AG04450 (cell line): Measurements from ENCODE around the gene FILIP1L. TPM values are rescaled to one million over a fixed set of nuclear protein-coding genes. Genes with fewer than 3 reads are reported as not detected.
A peak's percentile ranks its signal among the peaks of the same experiment; 100 is the strongest.

Experiments
- CTCF ChIA-PET: fragments of 300-600, 350-600 bp; formaldehyde crosslinking; extraction: SDS; loops from one replicate; lab custom pipeline; 2022; ENCODE audit warnings: antibody characterized with exemption, inconsistent platforms; lab: Charles Lee
- POLR2A ChIA-PET: fragments of 350-600 bp; formaldehyde crosslinking; extraction: SDS; loops from one replicate; lab custom pipeline; 2021; ENCODE audit warnings: antibody characterized with exemption, inconsistent platforms; lab: Yijun Ruan, JAX
- DNase-seq: peaks from one replicate; pipeline ENCODE4 v3.0.0-alpha.2; 2011; ENCODE audit warnings: low read depth, low spot score
- H3K27ac ChIP-seq: one replicate; pipeline ENCODE4 v1.5.1; 2012; ENCODE audit warnings: low read depth, low read length, control low read depth
- H3K27me3 ChIP-seq: one replicate; pipeline ENCODE4 v1.6.0; 2012; ENCODE audit warnings: low read length; ENCODE audit not compliant: control insufficient read depth, insufficient read depth
- H3K4me3 ChIP-seq: 2 replicates; pipeline ENCODE4 v1.5.1; 2011; ENCODE audit warnings: mild to moderate bottlenecking, low read depth, low read length, control low read depth
- H3K9me3 ChIP-seq: 2 replicates; pipeline ENCODE4 v1.5.1; 2012; ENCODE audit warnings: low read length; ENCODE audit not compliant: control insufficient read depth, insufficient read depth
- CTCF ChIP-seq: IDR thresholded peaks from 2 replicates; pipeline ENCODE4 v1.5.1; 2011; ENCODE audit warnings: low read depth, low read length, control low read depth, inconsistent platforms
- polyA plus RNA-seq: library from polyadenylated mRNA; depleted of rRNA; stranded (reverse); fragments of >200 nt; gene quantifications from 2 replicates; pipeline ENCODE4 v1.2.3, GENCODE V29; 2011

FILIP1L gene
- polyA plus RNA-seq, 1 experiment, result 75.5 TPM

GRCh38 chr3:99877031-99877579 lies 237.2 kb downstream of the FILIP1L start:
- CTCF ChIA-PET, result interaction anchor here (1.5 kb wide), 1 partner anchor 34 kb away, joined by 6 read pairs; no protein-coding TSS in a partner anchor
- Histone ChIP-seq H3K9me3 (no peaks in the 10 kb centered on the region), H3K27me3 (no peaks in the 10 kb centered on the region), H3K27ac (no peak overlapping the region), H3K4me3 (peak overlapping the region; percentile 89; the same call in 1 of the 2 replicates)
- no peak for TF ChIP-seq CTCF
- no peak for DNase-seq
- POLR2A ChIA-PET, result no interaction called here

DNA sequence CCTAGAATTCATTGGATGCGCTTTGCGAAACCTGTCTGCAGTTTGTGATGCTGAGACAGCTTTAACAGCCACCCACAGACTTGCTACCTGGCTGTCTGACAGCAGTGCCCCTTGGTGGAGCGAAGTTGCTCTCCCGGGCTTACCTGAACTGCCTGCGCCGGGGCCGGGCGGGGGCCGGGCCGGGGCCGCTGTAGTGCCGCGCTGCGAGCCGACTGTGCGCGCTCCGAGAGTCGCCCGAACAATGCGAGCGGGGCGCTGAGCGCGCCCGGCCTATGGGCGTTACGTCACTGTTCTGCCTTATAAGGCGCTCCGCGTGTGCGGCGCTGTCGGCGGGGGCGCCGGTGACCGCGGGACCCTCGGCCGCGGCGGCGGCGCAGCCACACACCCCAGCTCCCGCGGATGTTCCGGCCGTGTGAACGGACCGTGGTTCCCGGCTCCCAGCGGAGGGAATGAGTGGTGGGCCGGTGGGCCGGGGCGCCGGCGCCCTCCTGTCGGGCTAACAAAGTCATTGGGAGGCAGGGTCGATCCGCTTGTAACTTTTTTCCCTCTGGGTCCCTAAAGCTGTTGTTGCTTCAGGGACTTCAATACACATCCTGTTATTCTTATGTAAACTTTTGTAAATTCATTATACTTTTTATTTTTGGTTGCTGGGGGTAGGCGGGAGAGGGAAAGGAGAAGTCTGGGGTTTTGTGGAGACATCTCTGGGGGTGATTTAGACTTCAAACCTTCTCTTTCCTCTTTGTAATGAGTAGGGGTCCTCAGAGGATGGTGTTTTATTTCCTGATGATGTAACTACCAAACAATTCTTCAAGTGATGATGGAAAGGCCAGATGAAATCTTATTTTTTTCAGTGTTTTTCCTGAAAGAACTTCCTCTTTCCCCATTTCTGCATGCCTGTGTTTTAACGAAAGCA lies 238.1 kb downstream of the FILIP1L start:
- no peak for DNase-seq
- ChIA-PET CTCF (interaction anchor here (0.6 to 1.6 kb wide), 7 partner anchors 15 to 378 kb away, joined by 3 to 8 read pairs (median 4); no protein-coding TSS in a partner anchor), POLR2A (interaction anchor here (0.6 to 2.0 kb wide), 12 partner anchors 13 to 385 kb away, joined by 3 to 8 read pairs (median 4); partner anchors contain the start of gene TBC1D23)
- TF ChIP-seq CTCF, result no peak
- Histone ChIP-seq H3K27me3 (no peaks in the 10 kb centered on the region), H3K27ac (peak overlapping the region; percentile 83), H3K9me3 (no peaks in the 10 kb centered on the region), H3K4me3 (peak overlapping the region; percentile 89)

DNA sequence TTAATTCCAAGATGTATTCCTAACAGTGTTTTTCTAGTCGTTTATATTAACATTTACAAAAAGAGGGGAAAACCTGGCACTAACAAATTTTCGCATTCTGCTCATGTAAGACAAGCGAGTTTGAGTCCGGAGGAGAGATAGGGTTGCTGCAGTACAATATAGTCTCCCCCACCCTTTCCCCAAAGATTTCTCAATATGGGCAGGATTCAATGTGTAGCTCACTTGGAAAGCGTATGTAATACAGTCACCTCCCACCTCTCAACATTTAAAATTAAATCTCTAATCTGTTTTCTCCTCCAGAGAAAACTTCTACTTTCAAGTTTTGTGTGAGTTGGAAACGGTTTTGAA lies 238.7 kb downstream of the FILIP1L start:
- H3K4me3 ChIP-seq, result peak overlapping the region; percentile 89
- H3K9me3 ChIP-seq, result no peaks in the 10 kb centered on the region
- TF ChIP-seq CTCF, result no peak
- no peak for DNase-seq
- H3K27ac ChIP-seq, result peak overlapping the region; percentile 69
- ChIA-PET CTCF (interaction anchor here (0.7 to 1.6 kb wide), 6 partner anchors 16 to 378 kb away, joined by 3 to 8 read pairs (median 4); no protein-coding TSS in a partner anchor), POLR2A (interaction anchor here (0.7 to 2.0 kb wide), 8 partner anchors 14 to 385 kb away, joined by 3 to 8 read pairs (median 4); partner anchors contain the start of gene TBC1D23)
- H3K27me3 ChIP-seq, result no peaks in the 10 kb centered on the region

DNA sequence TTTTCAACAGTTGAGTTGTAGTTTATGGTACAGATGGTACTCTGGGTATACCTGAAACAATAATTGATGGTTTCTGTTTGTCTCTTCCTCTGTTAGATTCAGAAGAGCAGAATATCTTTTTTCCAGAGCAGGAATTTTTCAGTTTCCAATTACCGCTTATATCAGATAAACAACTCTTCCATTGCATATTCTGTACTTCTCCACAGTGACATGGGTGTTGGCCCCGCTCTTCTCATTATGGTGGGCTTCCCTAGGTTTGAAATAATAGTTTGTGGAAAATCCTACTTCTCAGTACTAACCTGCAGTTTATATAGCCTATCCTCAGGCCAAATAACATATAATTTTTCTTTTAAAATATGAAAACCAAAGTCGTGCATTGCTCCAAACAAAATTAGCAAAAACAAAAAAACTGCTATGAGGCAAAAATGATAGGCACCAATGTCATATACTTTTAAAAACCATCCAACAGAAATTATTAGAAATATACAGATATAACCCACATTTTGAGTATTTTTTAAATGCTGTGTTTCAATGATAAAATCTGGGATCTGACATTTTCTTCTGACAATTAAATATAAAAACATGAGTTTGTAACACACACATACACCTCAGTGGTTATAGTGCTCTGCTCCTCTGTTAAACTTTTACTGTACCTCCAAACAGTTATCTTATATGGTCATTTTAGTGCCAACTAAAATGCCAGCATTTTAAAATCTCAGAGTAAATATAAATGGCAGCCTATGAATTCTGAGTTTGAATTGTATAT lies 239.9 kb downstream of the FILIP1L start:
- ChIA-PET POLR2A (interaction anchor here (2.0 kb wide), 1 partner anchor 27 kb away, joined by 8 read pairs; no protein-coding TSS in a partner anchor), CTCF (no interaction called here)
- no peak for DNase-seq
- no peak for TF ChIP-seq CTCF
- Histone ChIP-seq H3K9me3 (no peaks in the 10 kb centered on the region), H3K4me3 (peak overlapping the region; percentile 89), H3K27ac (no peak overlapping the region), H3K27me3 (no peaks in the 10 kb centered on the region)
